ENCODE results near the gene NFX1.

DNA sequence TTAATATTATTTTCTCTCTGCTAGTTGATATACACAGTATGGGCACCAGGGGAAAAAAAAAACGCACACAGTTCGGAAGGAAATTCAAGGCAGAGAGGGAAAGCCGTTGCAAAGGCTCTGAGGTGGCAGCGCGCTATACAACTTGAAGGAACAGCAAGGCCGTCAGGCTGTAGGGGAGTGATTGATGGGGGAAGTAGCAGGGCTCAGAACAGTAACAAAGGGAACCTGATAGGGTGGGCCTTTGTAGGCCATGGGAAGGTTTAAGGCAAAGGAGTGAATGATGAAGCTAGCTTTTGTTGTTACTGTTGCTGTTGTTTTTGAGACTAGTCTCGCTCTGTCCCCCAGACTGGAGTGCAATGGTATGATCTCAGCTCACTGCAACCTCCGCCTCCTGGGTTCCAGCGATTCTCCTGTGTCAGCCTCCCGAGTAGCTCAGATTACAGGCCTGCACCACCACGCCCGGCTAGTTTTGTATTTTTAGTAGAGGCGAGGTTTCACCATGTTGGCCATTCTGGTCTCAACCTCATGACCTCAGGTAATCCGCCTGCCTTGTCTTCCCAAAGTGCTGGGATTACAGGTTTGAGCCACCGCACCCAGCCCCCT is 85.0 kb downstream of the NFX1 start:
- TF ChIP-seq, protein P1, sequence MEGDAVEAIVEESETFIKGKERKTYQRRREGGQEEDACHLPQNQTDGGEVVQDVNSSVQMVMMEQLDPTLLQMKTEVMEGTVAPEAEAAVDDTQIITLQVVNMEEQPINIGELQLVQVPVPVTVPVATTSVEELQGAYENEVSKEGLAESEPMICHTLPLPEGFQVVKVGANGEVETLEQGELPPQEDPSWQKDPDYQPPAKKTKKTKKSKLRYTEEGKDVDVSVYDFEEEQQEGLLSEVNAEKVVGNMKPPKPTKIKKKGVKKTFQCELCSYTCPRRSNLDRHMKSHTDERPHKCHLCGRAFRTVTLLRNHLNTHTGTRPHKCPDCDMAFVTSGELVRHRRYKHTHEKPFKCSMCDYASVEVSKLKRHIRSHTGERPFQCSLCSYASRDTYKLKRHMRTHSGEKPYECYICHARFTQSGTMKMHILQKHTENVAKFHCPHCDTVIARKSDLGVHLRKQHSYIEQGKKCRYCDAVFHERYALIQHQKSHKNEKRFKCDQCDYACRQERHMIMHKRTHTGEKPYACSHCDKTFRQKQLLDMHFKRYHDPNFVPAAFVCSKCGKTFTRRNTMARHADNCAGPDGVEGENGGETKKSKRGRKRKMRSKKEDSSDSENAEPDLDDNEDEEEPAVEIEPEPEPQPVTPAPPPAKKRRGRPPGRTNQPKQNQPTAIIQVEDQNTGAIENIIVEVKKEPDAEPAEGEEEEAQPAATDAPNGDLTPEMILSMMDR (IDR thresholded peaks at IDR 0.05), result no peak
- TF ChIP-seq POLR2A (IDR thresholded peaks at IDR 0.05), result no peak
- no peak for TF ChIP-seq EP300 (IDR thresholded peaks at IDR 0.05)
